Heart right ventricle (tissue), 16 donors: ENCODE measurements around the gene LIG3. TPM values are rescaled to one million over a fixed set of nuclear protein-coding genes. Genes with fewer than 3 reads are reported as not detected.

Experiments used
- ATAC-seq, 8 donors: fragments of 200-7000 bp; cut with Tn5 transposase; one replicate each; pipeline ENCODE4 v1.9.1; 2020; ENCODE audit warnings: mild to moderate bottlenecking in 8 of 8, moderate library complexity in 8 of 8, moderate number of reproducible peaks in 1 of 8
- DNase-seq, 2 donors: peaks; one replicate each; pipeline ENCODE4 v3.0.0-alpha.2; 2020
- H3K27ac ChIP-seq, 10 donors: fragments of 200-600 bp; sonication (generic) in 2 of 10; one replicate each; pipeline versions ENCODE4 v1.5.0 to v1.8.0; 2020 to 2022; ENCODE audit warnings: mild to moderate bottlenecking in 3 of 10
- H3K27me3 ChIP-seq, 7 donors: fragments of 200-600 bp; one replicate each; pipeline ENCODE4 v1.8.0; 2021 to 2022; ENCODE audit warnings: mild to moderate bottlenecking in 2 of 7
- H3K36me3 ChIP-seq, 9 donors: fragments of 200-600 bp; sonication (generic) in 1 of 9; one replicate each; pipeline versions ENCODE4 v1.5.0 to v1.8.0; 2020 to 2022; ENCODE audit warnings: mild to moderate bottlenecking in 2 of 9
- H3K4me1 ChIP-seq, 9 donors: fragments of 200-600 bp; sonication (generic) in 1 of 9; one replicate each; pipeline versions ENCODE4 v1.5.0 to v1.8.0; 2020 to 2022; ENCODE audit warnings: mild to moderate bottlenecking in 4 of 9
- H3K4me3 ChIP-seq, 10 donors: fragments of 200-600 bp; sonication (generic) in 2 of 10; one replicate each; pipeline versions ENCODE4 v1.5.0 to v1.8.0; 2020 to 2022; ENCODE audit warnings: mild to moderate bottlenecking in 7 of 10, moderate library complexity in 2 of 10
- H3K9me3 ChIP-seq, 11 donors: fragments of 200-600 bp in 10 of 11; sonication (generic) in 2 of 11; one replicate each; pipeline versions ENCODE4 v1.5.0 to v1.8.0; 2013 to 2022; ENCODE audit warnings: mild to moderate bottlenecking in 2 of 11, control low read depth in 1 of 11, moderate library complexity in 1 of 11
- CTCF ChIP-seq, 9 donors: fragments of 200-600 bp; sonication (generic) in 2 of 9; IDR thresholded peaks; one replicate each; pipeline versions ENCODE4 v1.5.0 to v1.8.0; 2021 to 2022; ENCODE audit warnings: antibody characterized with exemption in 9 of 9, mild to moderate bottlenecking in 5 of 9, moderate library complexity in 1 of 9
- WGBS, 2 donors: extraction: QIAGEN DNeasy Blood & Tissue Kit; methylation state at CpG; one replicate each; pipeline ENCODE4 v1.1.7; 2013; ENCODE audit warnings: inconsistent platforms in 1 of 2; 5-methylcytosine and 5-hydroxymethylcytosine counted together
- intact Hi-C, 10 donors: fragments of 100-400 bp; cut with DNase I; formaldehyde crosslinking; loops; one replicate each; pipeline versions ENCODE4 v1.11.1 to v1.14.2; 2022
- polyA plus RNA-seq, 2 donors: library from polyadenylated mRNA; stranded (reverse); fragments of 200-250 nt; gene quantifications; one replicate each; pipeline ENCODE4 v1.2.3, GENCODE V29; 2013
- total RNA-seq, 10 donors: library from RNA; stranded (reverse); fragmentation: NEBNext Ultra II Directional in 3 of 10; extraction: Animal tissue kit (Norgen Biotek cat#: 25700) in 3 of 10; gene quantifications; one replicate each; pipeline versions ENCODE4 v1.2.1 to v1.2.4, GENCODE V29; 2021 to 2023
- donor health status: Arrhythmogenic right ventricular cardiomyopathy.
- donor health status: ischemic (EF 13 %, LVEDD 7.1; RV severe dilation, severe dysfunction).
- donor health status: healthy with polysubstance abuse.
- donor health status: DM: no; HTN: yes; CAD: no.
- donor health status: DM: no; HTN: no; CAD: no.
- donor health status: ischemic (EF 25% LVEDD 6.9; RV normal size, moderate dysfunction).
- donor health status: ischemic (EF 25% LVEDD 5.7; RV mildly dilated, moderate dysfunction).
- donor health status: healthy.
- donor health status: DM: yes; HTN: yes; CAD: no.
- donor health status: Ischemic cardiomyopathy.
- donor health status: ischemic (EF 35%, LVEDD 5.7; RV mildly dilated, moderate dysfunction).
- donor health status: nonischemic (EF 11% LVEDD 7.7; RV severe dilation, severe dysfunction).
- donor health status: DM: yes; HTN: yes; CAD: no.
- donor health status: PGD.
- donor health status: ischemic (EF 29% LVEDD 5.4; RV normal size, mild dysfunction).
- donor health status: nonischemic (EF 23%, LVEDD 6.1; RV moderate dilation, normal function).

LIG3 gene
- total and polyA plus RNA-seq, 12 donors, result 5.2 to 27.7 (median 19.5) TPM

- Histone ChIP-seq H3K4me1 (peaks cover 0 to 16% (median 5%) of the 10 kb centered on the region in 9 donors), H3K9me3 (no peaks in the 10 kb centered on the region), H3K27ac (no peak overlapping the region), H3K27me3 (no peaks in the 10 kb centered on the region), H3K4me3 (no peak overlapping the region), H3K36me3 (peaks cover 0 to 97% (median 16%) of the 10 kb centered on the region in 9 donors)
- WGBS, 2 donors, result 72 to 95% methylated on average over 1 of the region's 1 CpG
- intact Hi-C loops, result no loop called here
- no peak for TF ChIP-seq CTCF (IDR thresholded peaks at IDR 0.05)
- no peak for ATAC-seq
- no peak for DNase-seq
Observed at GRCh38 chr17:35006961-35007360, 26.6 kb downstream of the LIG3 start.

GRCh38 chr17:35010093-35010492, 29.8 kb downstream of the LIG3 start:
- no peaks in the 10 kb centered on the region for H3K4me1 ChIP-seq
- no peak for TF ChIP-seq CTCF (IDR thresholded peaks at IDR 0.05)
- H3K27ac ChIP-seq, result no peak overlapping the region
- H3K36me3 ChIP-seq, result peaks cover 0 to 96% (median 13%) of the 10 kb centered on the region in 9 donors
- DNase-seq (no peak), ATAC-seq (no peak)
- WGBS, 2 donors, result 81 to 84% methylated on average over 3 of the region's 3 CpGs
- H3K4me3 ChIP-seq, result no peak overlapping the region
- intact Hi-C loops, result no loop called here
- no peaks in the 10 kb centered on the region for H3K9me3 ChIP-seq
- H3K27me3 ChIP-seq, result no peaks in the 10 kb centered on the region

GRCh38 chr17:35011671-35012216, 31.4 kb downstream of the LIG3 start:
- Histone ChIP-seq H3K4me1 (peaks cover 0 to 8% (median 0%) of the 10 kb centered on the region in 9 donors), H3K27ac (no peak overlapping the region), H3K9me3 (no peaks in the 10 kb centered on the region), H3K4me3 (no peak overlapping the region), H3K27me3 (no peaks in the 10 kb centered on the region), H3K36me3 (peaks cover 0 to 98% (median 20%) of the 10 kb centered on the region in 9 donors)
- DNase-seq (no peak), ATAC-seq (no peak)
- intact Hi-C loops, result no loop called here
- TF ChIP-seq CTCF (IDR thresholded peaks at IDR 0.05), result no peak
- WGBS, 2 donors, result 79 to 82% methylated on average over 5 of the region's 5 CpGs

- Histone ChIP-seq H3K4me1 (peaks cover 0 to 12% (median 6%) of the 10 kb centered on the region in 9 donors), H3K36me3 (peaks cover 0 to 96% (median 17%) of the 10 kb centered on the region in 9 donors), H3K27me3 (no peaks in the 10 kb centered on the region), H3K4me3 (no peak overlapping the region), H3K9me3 (no peaks in the 10 kb centered on the region), H3K27ac (no peak overlapping the region)
- no peak for TF ChIP-seq CTCF (IDR thresholded peaks at IDR 0.05)
- intact Hi-C loops, result no loop called here
- 89 to 94% methylated on average over 4 of the region's 4 CpGs for WGBS, 2 donors
- ATAC-seq (peak in 2 of 8 donors; percentile 18 to 46), DNase-seq (no peak)
Observed at GRCh38 chr17:35016369-35016768, 36.1 kb downstream of the LIG3 start.
